Activated gamma-delta T cell treated with anti-CD3 and anti-CD28 coated beads, Interleukin-2, amount 50 U/mL, for 16 hours (primary cell): ENCODE measurements around the gene DMD.

Source experiments
- DNase-seq: peaks from one replicate; pipeline ENCODE4 v3.0.0-alpha.2; 2020; ENCODE audit warnings: low read depth

Gene DMD

DNA sequence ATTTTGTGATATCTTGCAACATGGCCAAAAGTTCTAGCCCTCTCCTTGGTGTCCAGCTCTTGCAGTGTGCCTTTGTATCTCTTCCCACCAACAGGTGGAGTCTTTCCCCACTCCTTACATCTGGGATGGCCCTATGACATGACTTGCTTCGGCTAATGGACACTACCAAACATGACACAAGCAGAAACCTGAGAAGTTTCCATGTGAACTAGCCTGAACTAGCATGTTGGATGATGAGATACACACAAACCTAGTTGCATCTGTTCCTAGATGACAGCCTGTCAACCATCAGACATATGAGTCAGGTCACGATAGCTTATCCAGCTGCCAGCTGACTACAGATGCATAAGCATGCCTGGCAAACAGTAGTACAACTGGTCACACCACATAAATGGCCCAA is 1932.0 kb downstream of the DMD start:
- DNase-seq, result no peak

GRCh38 chrX:31272472-31272775 is 1938.9 kb downstream of the DMD start:
- DNase-seq, result no peak

- no peak for DNase-seq
These were observed 1939.5 kb downstream of the DMD start for GRCh38 chrX:31271615-31272471.

- DNase-seq, result no peak
These were observed 1941.4 kb downstream of the DMD start for GRCh38 chrX:31269914-31270313.

GRCh38 chrX:31268359-31268758 is 1943.0 kb downstream of the DMD start:
- DNase-seq, result no peak

DNA sequence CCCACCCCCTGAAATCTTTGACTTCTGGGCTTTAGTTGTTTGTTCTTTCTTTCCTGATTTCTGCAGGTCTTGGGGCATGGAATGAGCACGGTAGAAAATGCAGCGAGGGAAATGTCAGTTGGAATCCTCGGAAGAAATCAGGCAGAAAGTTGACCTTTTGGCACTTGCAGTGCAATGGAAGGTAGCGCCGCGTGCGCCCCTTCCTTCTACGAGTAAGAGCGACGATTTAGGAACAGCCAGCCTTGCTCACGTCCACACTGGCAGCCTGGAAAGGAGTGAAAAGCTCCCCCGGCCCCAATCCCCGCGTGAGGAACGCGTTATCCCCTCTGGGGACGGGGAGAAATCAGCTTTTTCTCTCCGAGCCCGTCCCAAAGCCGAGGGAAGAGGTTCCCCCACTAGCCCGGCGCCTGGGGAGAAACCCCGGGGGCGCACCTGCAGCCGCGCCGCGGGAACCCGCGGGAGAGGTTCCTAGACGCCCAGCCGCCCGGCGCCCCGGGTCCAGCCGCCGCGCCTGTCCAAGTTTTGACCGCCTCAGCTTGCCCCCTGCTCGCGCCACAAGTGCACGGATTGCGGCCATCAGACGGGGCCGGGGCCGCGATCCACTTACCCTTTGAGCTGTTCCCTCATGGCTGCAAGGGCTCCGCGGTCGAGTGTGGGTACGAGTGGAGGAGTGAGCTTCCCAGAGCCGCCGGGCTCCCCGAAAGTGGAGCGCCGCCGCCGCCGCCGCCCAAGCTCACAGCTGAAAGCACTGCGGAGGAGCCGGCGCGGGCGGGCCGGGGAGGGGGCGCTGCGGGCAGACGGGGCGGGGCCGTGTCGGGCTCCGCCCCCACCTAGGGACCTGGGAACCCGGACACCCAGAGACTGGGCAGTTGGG is 1944.9 kb downstream of the DMD start:
- DNase-seq, result no peak

DNA sequence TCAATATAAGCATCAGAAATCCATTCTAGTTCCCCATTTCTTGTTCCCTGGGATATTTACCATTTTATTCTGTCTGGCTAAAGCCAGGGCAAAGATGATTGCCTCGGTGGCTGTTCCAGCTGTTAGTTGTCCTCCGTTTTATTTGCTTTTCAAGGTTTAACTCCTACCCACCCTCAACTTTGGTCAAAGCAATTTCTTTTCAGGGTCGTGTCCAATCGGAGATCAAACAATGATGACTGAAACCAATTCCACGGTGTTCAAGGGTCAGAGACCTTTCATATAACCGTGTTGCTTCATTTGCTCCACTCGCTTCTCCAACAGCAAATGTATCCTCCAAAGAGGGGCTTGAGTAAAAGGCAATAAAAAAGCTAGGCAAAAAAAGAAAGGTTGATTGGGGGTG is 1946.0 kb downstream of the DMD start:
- no peak for DNase-seq

- DNase-seq, result no peak
These were observed 1951.0 kb downstream of the DMD start for GRCh38 chrX:31260351-31260750.

- no peak for DNase-seq
These were observed 1953.2 kb downstream of the DMD start for GRCh38 chrX:31258166-31258565.

GRCh38 chrX:31255310-31256033 is 1955.9 kb downstream of the DMD start:
- no peak for DNase-seq

DNA sequence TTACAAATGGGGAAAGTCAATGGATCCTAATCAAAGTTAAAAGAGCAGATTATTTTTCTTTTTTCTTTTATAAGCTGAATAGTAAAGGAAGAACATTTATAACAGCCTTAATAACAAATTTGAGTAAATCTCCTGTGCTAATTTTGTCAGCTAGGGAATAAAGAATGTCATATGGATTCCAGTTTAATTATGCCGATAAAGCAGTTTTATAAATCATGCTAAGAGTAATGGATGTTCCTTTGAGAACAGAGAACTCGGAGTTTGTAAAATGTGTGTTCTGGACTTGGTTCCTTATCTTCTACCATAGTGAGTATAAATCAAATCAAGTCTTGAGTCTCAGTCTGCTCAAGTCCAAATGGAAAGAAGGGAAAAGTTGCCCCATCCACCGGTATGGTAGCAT is 1959.2 kb downstream of the DMD start:
- no peak for DNase-seq

- no peak for DNase-seq
These were observed 1960.0 kb downstream of the DMD start for GRCh38 chrX:31251336-31251735.

DNA sequence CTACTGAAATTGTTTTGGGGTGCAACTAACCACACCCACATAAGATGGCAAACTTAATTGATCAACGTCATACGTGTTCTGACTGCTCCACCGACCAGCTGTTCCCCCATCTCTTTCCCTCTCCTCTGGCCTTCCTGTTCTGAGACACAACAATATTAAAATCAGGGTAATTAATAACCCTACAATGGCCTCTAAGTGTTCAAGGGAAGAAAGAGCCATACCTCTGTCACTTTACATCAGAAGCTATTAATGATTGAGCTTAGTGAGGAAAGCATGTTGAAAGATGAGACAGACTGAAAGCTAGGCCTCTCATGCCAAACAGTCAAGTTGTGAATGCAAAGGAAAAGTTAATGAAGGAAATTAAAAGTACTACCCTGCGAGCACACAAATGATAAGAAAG is 1965.6 kb downstream of the DMD start:
- DNase-seq, result no peak

- DNase-seq, result no peak
These were observed 1967.5 kb downstream of the DMD start for GRCh38 chrX:31243804-31244203.

- no peak for DNase-seq
These were observed 1970.4 kb downstream of the DMD start for GRCh38 chrX:31240982-31241381.

DNA sequence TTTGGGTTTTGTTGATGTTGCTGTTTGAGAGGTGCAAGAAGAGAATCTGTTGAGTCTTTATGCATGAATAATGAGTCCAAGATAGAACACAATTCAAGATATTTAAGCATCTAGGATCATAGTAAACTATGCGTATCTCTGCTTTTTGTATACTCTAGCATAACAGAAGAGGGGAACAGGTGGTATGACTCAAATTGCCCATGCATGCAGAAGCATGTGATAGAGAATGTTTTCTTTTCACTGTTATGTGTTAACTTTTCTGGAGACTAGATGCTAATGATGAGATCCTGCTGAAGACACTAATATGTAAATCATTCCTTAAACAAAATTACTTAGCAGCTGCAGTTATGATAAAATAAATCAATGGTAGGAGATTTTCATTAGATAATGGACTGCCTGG is 1974.2 kb downstream of the DMD start:
- no peak for DNase-seq

GRCh38 chrX:31236231-31236630 is 1975.1 kb downstream of the DMD start:
- no peak for DNase-seq

- DNase-seq, result no peak
These were observed 1977.3 kb downstream of the DMD start for GRCh38 chrX:31233941-31234496.

GRCh38 chrX:31232506-31232905 is 1978.8 kb downstream of the DMD start:
- no peak for DNase-seq

DNA sequence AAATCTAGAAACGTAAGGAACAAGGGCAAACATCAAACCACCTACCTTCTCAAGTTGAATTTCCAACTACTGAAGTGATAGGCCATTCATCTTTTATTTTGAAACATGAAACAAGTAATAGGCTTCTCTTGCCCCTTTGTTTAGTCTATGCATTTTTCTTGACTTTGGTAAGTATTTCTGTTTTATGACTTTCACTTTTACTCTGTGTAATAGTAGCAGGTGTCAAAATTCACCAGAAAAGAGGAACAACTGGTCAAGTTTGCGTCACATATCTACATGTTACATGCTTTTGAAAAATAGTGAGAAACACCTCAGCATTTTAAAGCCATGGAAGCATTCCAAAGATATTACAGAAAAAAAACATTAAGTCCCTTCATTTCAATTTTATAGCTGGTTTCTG is 1982.4 kb downstream of the DMD start:
- no peak for DNase-seq

DNA sequence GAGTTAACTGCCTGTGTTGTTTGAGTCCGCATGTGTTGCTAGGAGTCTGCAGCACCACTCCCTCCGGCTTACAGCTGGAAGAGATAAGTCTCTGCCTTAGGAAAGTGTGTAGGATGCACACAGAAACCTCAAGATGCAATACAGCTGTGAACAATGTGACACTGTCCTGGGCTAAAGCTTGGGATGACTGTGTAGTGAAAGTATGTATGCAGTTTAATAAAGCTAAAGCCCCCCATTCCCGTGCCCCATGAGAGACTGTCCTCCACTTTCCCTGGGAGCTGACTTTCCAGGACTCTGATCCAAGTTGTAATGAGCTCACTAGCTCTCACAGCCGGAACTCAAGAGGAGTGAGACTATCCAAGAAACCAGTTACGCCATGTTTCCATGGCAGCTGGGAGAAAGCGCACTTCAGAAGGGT is 1982.9 kb downstream of the DMD start:
- DNase-seq, result no peak

DNA sequence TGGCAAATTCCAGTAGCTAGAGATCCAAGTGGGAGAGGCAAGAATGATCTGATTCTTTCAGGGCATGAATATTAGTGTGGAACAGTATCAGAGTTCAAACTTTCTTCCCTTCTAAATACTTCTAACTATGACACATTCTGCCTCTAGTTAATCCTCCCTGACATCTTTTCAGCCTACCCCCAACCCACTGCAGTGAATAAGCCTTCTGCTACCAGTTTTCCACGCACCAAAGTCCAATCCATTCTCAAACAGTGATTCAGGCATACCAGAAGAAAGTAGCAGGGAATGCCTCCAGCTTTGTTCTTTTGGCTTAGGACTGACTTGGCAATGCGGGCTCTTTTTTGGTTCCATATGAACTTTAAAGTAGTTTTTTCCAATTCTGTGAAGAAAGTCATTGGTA is 1984.1 kb downstream of the DMD start:
- DNase-seq, result no peak
